ENCODE measurements around the gene TNNC2. TPM values are rescaled to one million over a fixed set of nuclear protein-coding genes. Genes with fewer than 3 reads are reported as not detected.

The TNNC2 gene
- total and polyA plus RNA-seq, 2 of the 8 experiments (the other 6 are each of a cell fraction or from before 2014, with no cell fraction given): 5.7 to 7.6 TPM

DNA sequence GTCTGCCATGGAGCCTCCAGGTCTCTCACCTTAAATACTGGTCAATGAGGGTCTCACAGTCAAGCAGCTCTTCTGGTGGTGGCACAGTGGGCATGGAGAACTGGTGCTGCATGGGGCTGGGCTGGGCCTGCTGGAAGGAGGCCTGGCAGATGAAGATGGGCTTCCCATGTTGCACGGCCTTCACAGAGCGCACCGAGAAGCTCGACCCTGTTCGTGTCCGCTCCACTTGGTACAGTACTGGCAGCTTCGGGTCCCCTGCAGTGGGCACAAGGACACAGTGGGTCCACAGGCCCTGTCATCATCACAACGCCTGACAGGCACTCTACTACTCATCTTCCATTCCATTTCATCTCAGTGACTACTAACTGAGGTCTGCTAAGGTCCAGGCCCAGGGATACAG, 21.3 kb upstream of the TNNC2 start:
- Histone ChIP-seq H4K20me1 (replicated peaks in 1 of 2; ENCODE audit: control insufficient read depth in 1 of 2, insufficient read depth in 2 of 2, low read length in 2 of 2) (no peaks in the 10 kb centered on the region), H3K23ac (ENCODE audit: insufficient read length) (no peak overlapping the region), H2BK120ac (replicated peaks; ENCODE audit: low read depth, low read length) (no peak overlapping the region), H3K9me3 (ENCODE audit: insufficient read depth in 2 of 2, low read depth in 1 of 2, low read length in 1 of 2) (no peaks in the 10 kb centered on the region), H3K9ac (replicated peaks in 1 of 4; ENCODE audit: extremely low read depth in 1 of 4, low read depth in 3 of 4, low read length in 3 of 4) (no peak overlapping the region), H3K79me1 (ENCODE audit: low read depth, low read length) (no peaks in the 10 kb centered on the region), H3K23me2 (ENCODE audit: low read depth, low read length) (no peaks in the 10 kb centered on the region), H3K56ac (replicated peaks; ENCODE audit: insufficient read length, low read depth, low read length) (no peak overlapping the region), H4K5ac (ENCODE audit: insufficient read length, low read depth, low read length) (no peak overlapping the region), H4K8ac (ENCODE audit: extremely low read depth, insufficient read depth, low read length) (no peak overlapping the region), H3K14ac (ENCODE audit: insufficient read length) (no peak overlapping the region), H2BK15ac (ENCODE audit: low read length) (0 out of 2 replicates have a peak overlapping the region, but pooled peaks have one; percentile 18), H4K91ac (replicated peaks; ENCODE audit: insufficient read length, low read length) (no peak overlapping the region), H2AK5ac (ENCODE audit: low read depth, low read length) (peak overlapping the region; percentile 72; the same call in 1 of the 2 replicates), H3K79me2 (ENCODE audit: control insufficient read depth in 1 of 2, insufficient read depth in 2 of 2, low read length in 2 of 2) (peaks cover 0 to 7% of the 10 kb centered on the region in 2 experiments; a peak in 1 of 4 replicates), H2AFZ (ENCODE audit: low read length) (no peak overlapping the region), H3K36me3 (ENCODE audit: control insufficient read depth in 2 of 4, insufficient read depth in 4 of 4, low read length in 3 of 4) (peaks cover 8 to 46% (median 10%) of the 10 kb centered on the region in 4 experiments), H3K4ac (replicated peaks; ENCODE audit: insufficient read length, low read depth, low read length) (no peak overlapping the region), H2BK5ac (ENCODE audit: low read depth, low read length) (0 out of 2 replicates have a peak overlapping the region, but pooled peaks have one; percentile 19), H2BK20ac (ENCODE audit: low read length) (no peak overlapping the region), H3K4me2 (ENCODE audit: insufficient read depth in 1 of 2, low read depth in 2 of 2, low read length in 2 of 2) (no peak overlapping the region), H2BK12ac (ENCODE audit: low read depth, low read length) (no peak overlapping the region), H3K27ac (ENCODE audit: low read depth, low read length) (no peak overlapping the region), H3K4me1 (replicated peaks in 1 of 4; ENCODE audit: control insufficient read depth in 3 of 4, insufficient read depth in 4 of 4, low read length in 3 of 4) (peaks cover 2 to 6% (median 4%) of the 10 kb centered on the region in 4 experiments; a peak in 5 of 7 replicates), H3K18ac (ENCODE audit: extremely low read depth, low read length) (no peak overlapping the region), H3K4me3 (ENCODE audit: extremely low read depth in 1 of 4, insufficient read depth in 2 of 4, low read depth in 3 of 4, low read length in 4 of 4) (no peak overlapping the region), H3K27me3 (replicated peaks in 1 of 4; ENCODE audit: control insufficient read depth in 3 of 4, extremely low read depth in 1 of 4, insufficient read depth in 3 of 4, low read length in 3 of 4) (no peaks in the 10 kb centered on the region)
- DNase-seq (ENCODE audit: low read depth in 1 of 2, low spot score in 2 of 2): no peak
- no peak for FAIRE-seq
- WGBS, 2 experiments (ENCODE audit: extremely low coverage in 1 of 2, insufficient coverage in 1 of 2, insufficient read length in 1 of 2, insufficient replicate concordance in 2 of 2, low coverage in 1 of 2, low lambda C conversion rate in 2 of 2, missing lambda C conversion rate in 1 of 2): 92% methylated on average over 8 of the region's 8 CpGs; no CpG with 5 or more reads in 1 of the 2 experiments
- POLR2A ChIA-PET (ENCODE audit: partially characterized antibody): interaction anchor here (0.5 to 4.5 kb wide), 5 partner anchors 9 to 32 kb away, joined by 3 to 36 read pairs (median 11); partner anchors contain the start of genes SNX21 and ZSWIM1
- CTCF ChIA-PET (ENCODE audit: partially characterized antibody): interaction anchor here (1.0 to 1.4 kb wide), 3 partner anchors 9 to 49 kb away, joined by 3 to 4 read pairs (median 3); no protein-coding TSS in a partner anchor
- TF ChIP-seq, protein P1, sequence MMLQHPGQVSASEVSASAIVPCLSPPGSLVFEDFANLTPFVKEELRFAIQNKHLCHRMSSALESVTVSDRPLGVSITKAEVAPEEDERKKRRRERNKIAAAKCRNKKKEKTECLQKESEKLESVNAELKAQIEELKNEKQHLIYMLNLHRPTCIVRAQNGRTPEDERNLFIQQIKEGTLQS (IDR thresholded peaks at IDR 0.05; ENCODE audit: insufficient read depth, low read depth, low read length): no peak
- TF ChIP-seq RXRA (IDR thresholded peaks at IDR 0.05; ENCODE audit: insufficient read depth, low read depth, low read length) (no peak), SRF (IDR thresholded peaks at IDR 0.05; ENCODE audit: low read depth, low read length) (no peak), KDM5A (IDR thresholded peaks at IDR 0.05; ENCODE audit: low read length) (no peak), JUN (IDR thresholded peaks at IDR 0.05; ENCODE audit: low read depth, low read length) (no peak), SIN3A (conservative IDR thresholded peaks at IDR 0.05 in 1 of 2, IDR thresholded peaks at IDR 0.05 in 1 of 2; ENCODE audit: low read depth in 1 of 2, low read length in 2 of 2) (no peak), SAP30 (IDR thresholded peaks at IDR 0.05; ENCODE audit: insufficient read depth, insufficient replicate concordance, low read length) (no peak), TAF1 (IDR thresholded peaks at IDR 0.05; ENCODE audit: low read depth, low read length) (no peak), SUZ12 (IDR thresholded peaks at IDR 0.05; ENCODE audit: low read length) (no peak), NANOG (IDR thresholded peaks at IDR 0.05; ENCODE audit: insufficient read depth, low read depth, low read length, poor library complexity, severe bottlenecking) (no peak), KDM4A (IDR thresholded peaks at IDR 0.05; ENCODE audit: low read depth, low read length, severe bottlenecking) (no peak)
- TF ChIP-seq, protein P2, sequence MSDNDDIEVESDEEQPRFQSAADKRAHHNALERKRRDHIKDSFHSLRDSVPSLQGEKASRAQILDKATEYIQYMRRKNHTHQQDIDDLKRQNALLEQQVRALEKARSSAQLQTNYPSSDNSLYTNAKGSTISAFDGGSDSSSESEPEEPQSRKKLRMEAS (IDR thresholded peaks at IDR 0.05): no peak

Data from H1 (cell line).